SK-N-MC (cell line): ENCODE data around the gene RCOR1.

Source experiments
- DNase-seq: peaks from one replicate; pipeline ENCODE4 v3.0.0-alpha.2; 2011; ENCODE audit warnings: low read depth, low spot score
- H3K27ac ChIP-seq: fragments of 200-600 bp; sonication (generic); 2 replicates; pipeline ENCODE4 v1.5.1; 2016; ENCODE audit warnings: mixed run types
- H3K36me3 ChIP-seq: fragments of 200-600 bp; sonication (generic); 2 replicates; pipeline ENCODE4 v1.6.1; 2017; ENCODE audit warnings: antibody characterized with exemption, low read length, mixed read lengths; ENCODE audit not compliant: insufficient read depth
- H3K4me3 ChIP-seq: fragments of 200-600 bp; sonication (generic); 2 replicates; pipeline ENCODE4 v1.5.1; 2016
- H3K9ac ChIP-seq: fragments of 200-600 bp; sonication (generic); 2 replicates; pipeline ENCODE4 v1.8.0; 2017; ENCODE audit warnings: mixed run types, mixed read lengths; ENCODE audit not compliant: insufficient read length
- H3K9me3 ChIP-seq: fragments of 200-600 bp; sonication (generic); 2 replicates; pipeline ENCODE4 v1.6.1; 2017; ENCODE audit warnings: low read depth, mild to moderate bottlenecking, antibody characterized with exemption, low read length, moderate library complexity, mixed read lengths
- EZH2 ChIP-seq: fragments of 200-600 bp; sonication (generic); IDR thresholded peaks from one replicate; pipeline ENCODE4 v1.6.1; 2017; ENCODE audit warnings: antibody characterized with exemption
- FOXP2 ChIP-seq: optimal IDR thresholded peaks from 2 replicates; pipeline ENCODE3; 2011; ENCODE audit warnings: mild to moderate bottlenecking, moderate library complexity; ENCODE audit not compliant: insufficient read depth; ENCODE audit errors: extremely low read length, control extremely low read depth
- POLR2AphosphoS5 ChIP-seq: IDR thresholded peaks from 2 replicates; pipeline ENCODE4 v1.6.1; 2012; ENCODE audit warnings: mild to moderate bottlenecking, low read depth, low read length, borderline replicate concordance

Gene RCOR1

DNA sequence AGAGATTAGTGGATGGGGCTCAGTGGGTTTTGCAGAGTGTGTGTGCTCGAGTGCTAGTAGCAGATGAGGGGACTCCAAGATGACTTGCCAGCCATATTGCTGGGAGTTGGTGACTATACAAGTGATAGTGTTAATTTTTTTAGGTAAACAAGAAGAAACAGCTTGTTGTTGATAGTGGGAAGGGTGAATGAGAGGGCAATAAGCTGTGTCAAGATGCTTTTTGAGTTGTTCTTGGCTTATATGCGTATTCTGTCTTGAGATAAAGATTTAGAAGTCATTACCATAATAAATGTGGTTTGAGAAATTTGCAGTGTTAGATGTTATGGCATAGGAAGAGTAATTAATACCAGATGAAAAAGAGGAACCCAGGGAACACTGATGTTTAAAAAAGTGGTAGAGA, 75.3 kb downstream of the RCOR1 start:
- peak overlapping the region; percentile 82 for H3K27ac ChIP-seq
- H3K9ac ChIP-seq, result no peak overlapping the region
- no peaks in the 10 kb centered on the region for H3K9me3 ChIP-seq
- peaks cover 36% of the 10 kb centered on the region for H3K36me3 ChIP-seq
- TF ChIP-seq FOXP2, result peak; percentile 44
- no peak for TF ChIP-seq EZH2
- peak overlapping the region; percentile 54 for H3K4me3 ChIP-seq
- DNase-seq, result no peak

GRCh38 chr14:102668291-102668873, 75.9 kb downstream of the RCOR1 start:
- peaks cover 41% of the 10 kb centered on the region for H3K36me3 ChIP-seq
- DNase-seq, result no peak
- peak overlapping the region; percentile 82 for H3K27ac ChIP-seq

GRCh38 chr14:102671410-102671809, 79.0 kb downstream of the RCOR1 start:
- no peak for DNase-seq
- Histone ChIP-seq H3K9ac (no peak overlapping the region), H3K36me3 (peaks cover 30% of the 10 kb centered on the region), H3K27ac (no peak overlapping the region), H3K4me3 (no peak overlapping the region), H3K9me3 (no peaks in the 10 kb centered on the region)
- TF ChIP-seq FOXP2 (no peak), POLR2AphosphoS5 (no peak), EZH2 (no peak)

More at GRCh38 chr14:102668291-102668873, 75.9 kb downstream of the RCOR1 start:
- Histone ChIP-seq H3K4me3 (peak overlapping the region; percentile 54; the same call in 1 of the 2 replicates), H3K9me3 (no peaks in the 10 kb centered on the region), H3K9ac (no peak overlapping the region)
- TF ChIP-seq EZH2 (no peak), FOXP2 (no peak)

- Histone ChIP-seq H3K4me3 (no peak overlapping the region), H3K27ac (peak overlapping the region; percentile 55; the same call in 1 of the 2 replicates), H3K36me3 (peaks cover 30% of the 10 kb centered on the region), H3K9ac (no peak overlapping the region), H3K9me3 (no peaks in the 10 kb centered on the region)
- DNase-seq, result no peak
- TF ChIP-seq FOXP2, result no peak
- TF ChIP-seq EZH2, result no peak
- TF ChIP-seq POLR2AphosphoS5, result no peak
These were observed 80.0 kb downstream of the RCOR1 start for GRCh38 chr14:102672410-102672960.

DNA sequence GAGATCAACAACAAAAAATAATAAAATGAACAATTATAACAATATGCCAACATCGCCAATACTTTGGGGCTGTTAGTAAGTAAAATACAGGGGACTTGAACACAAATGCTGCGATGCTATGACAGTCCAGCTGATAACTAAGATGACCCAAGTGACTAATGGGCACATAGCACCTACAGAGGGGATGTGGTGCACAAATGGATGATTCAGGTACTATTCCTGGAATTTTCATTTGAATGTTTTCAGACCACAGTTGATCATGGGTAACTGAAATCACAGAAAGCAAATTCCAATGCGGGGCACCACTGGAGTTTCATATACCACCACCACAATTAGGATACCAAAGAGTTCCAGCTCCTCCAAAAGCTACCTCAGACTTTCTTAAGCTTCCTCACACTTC, 82.9 kb downstream of the RCOR1 start:
- no peak for TF ChIP-seq EZH2
- no peak for TF ChIP-seq POLR2AphosphoS5
- no peak for TF ChIP-seq FOXP2
- no peak overlapping the region for H3K9ac ChIP-seq
- DNase-seq, result no peak
- no peaks in the 10 kb centered on the region for H3K9me3 ChIP-seq
- peaks cover 26% of the 10 kb centered on the region for H3K36me3 ChIP-seq
- H3K4me3 ChIP-seq, result no peak overlapping the region
- peak overlapping the region; percentile 88 for H3K27ac ChIP-seq

DNA sequence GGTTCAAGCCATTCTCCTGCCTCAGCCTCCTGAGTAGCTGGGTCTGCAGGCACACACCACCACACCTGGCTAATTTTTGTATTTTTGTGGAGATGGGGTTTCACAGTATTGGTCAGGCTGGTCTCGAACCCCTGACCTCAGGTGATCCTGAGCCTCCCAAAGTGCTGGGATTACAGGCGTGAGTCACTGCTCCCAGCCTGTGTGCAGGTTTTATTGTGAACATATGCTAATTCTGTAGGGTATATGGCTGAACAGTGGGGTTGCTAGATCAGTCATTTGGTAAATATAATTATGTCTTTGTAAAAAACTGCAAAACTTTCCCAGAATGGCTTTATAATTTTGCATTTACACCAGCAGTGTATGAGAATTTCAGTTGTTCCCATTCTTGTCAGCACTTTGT, 85.9 kb downstream of the RCOR1 start:
- no peak for DNase-seq
- Histone ChIP-seq H3K9ac (no peak overlapping the region), H3K9me3 (no peaks in the 10 kb centered on the region), H3K36me3 (peaks cover 31% of the 10 kb centered on the region), H3K4me3 (no peak overlapping the region), H3K27ac (peak overlapping the region; percentile 78; the same call in 1 of the 2 replicates)
- no peak for TF ChIP-seq FOXP2
- TF ChIP-seq EZH2, result no peak
- no peak for TF ChIP-seq POLR2AphosphoS5

DNA sequence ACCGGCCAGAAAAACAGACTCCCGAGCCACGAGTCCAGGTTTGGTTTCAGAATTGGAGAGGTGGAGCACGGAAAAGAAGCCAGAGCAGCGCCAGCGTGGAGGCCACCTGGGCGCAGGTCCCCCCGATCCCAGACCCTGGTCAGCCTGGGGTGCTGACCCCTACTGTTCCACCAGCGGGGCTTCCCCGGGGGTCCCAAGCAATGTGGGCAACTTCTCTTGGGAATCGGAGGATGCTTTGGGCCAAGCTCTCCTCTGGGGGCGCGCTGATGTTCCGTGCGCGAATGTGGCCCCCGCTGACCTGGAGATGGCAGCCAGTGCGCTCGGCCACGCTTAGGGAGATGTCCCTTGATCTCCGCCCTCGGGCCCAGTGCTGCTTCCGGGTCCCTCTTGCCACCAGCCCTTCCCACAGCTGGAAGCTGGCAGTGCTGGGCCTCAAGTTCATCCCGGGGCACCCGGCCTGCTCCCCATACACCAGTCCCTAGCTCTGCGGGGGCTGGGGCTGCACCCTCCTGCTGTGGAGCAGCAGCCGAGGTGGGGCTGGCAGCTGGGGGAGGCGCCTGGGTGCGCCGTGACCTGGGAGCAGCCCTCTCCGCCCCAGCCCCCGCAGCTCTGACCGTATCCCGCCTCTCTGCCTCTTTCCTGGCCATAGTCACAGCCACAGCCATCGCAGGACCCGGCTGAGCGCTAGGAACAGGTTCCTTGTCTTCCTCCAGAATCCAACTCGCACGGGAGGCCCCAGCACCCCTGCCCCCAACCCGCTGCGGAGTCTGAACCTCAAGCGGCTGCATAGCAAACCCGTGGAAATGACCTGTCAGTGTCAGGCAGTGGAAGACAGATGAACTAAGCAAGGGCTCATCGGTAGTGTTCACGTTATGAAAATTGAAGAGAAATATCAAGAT, 91.2 kb downstream of the RCOR1 start:
- no peaks in the 10 kb centered on the region for H3K9me3 ChIP-seq
- H3K36me3 ChIP-seq, result peaks cover 59% of the 10 kb centered on the region
- 0 out of 2 replicates have a peak overlapping the region, but pooled peaks have one; percentile 5 for H3K4me3 ChIP-seq
- TF ChIP-seq EZH2, result no peak
- no peak for TF ChIP-seq FOXP2
- no peak for TF ChIP-seq POLR2AphosphoS5
- peak overlapping the region; percentile 0 for H3K9ac ChIP-seq
- DNase-seq, result no peak
- peak overlapping the region; percentile 60 for H3K27ac ChIP-seq

- TF ChIP-seq EZH2 (no peak), FOXP2 (no peak), POLR2AphosphoS5 (no peak)
- Histone ChIP-seq H3K36me3 (peaks cover 59% of the 10 kb centered on the region), H3K27ac (peak overlapping the region; percentile 60), H3K4me3 (no peak overlapping the region), H3K9ac (peak overlapping the region; percentile 21), H3K9me3 (no peaks in the 10 kb centered on the region)
- no peak for DNase-seq
These were observed 91.8 kb downstream of the RCOR1 start for GRCh38 chr14:102684298-102684663.
